T-helper 22 cell (primary cell): Measurements from ENCODE around the gene EEF1AKMT1.
A peak's percentile ranks its signal among the peaks of the same experiment; 100 is the strongest.

Experiments
- DNase-seq: peaks from one replicate; pipeline ENCODE4 v3.0.0-alpha.2; 2020; ENCODE audit warnings: low read depth

EEF1AKMT1 gene

GRCh38 chr13:20773194-20774080 lies at the start of gene EEF1AKMT1:
TSS of gene EEF1AKMT1 (minus strand) at chr13:20773961. CDS start at chr13:20757598, 16,363 bp downstream.
- peak; percentile 80 for DNase-seq

- no peak for DNase-seq
Observed at GRCh38 chr13:20823071-20823470, 49.3 kb upstream of the EEF1AKMT1 start.

- DNase-seq = no peak
Observed at GRCh38 chr13:20822406-20822805, 48.6 kb upstream of the EEF1AKMT1 start.

- DNase-seq = no peak
Observed at GRCh38 chr13:20819715-20820114, 46.0 kb upstream of the EEF1AKMT1 start.

- no peak for DNase-seq
Observed at GRCh38 chr13:20815464-20815863, 41.7 kb upstream of the EEF1AKMT1 start.

GRCh38 chr13:20814224-20814910 lies 40.6 kb upstream of the EEF1AKMT1 start:
- DNase-seq = no peak

- DNase-seq = no peak
Observed at GRCh38 chr13:20812890-20813289, 39.1 kb upstream of the EEF1AKMT1 start.

- DNase-seq = no peak
Observed at GRCh38 chr13:20810808-20811207, 37.0 kb upstream of the EEF1AKMT1 start.

GRCh38 chr13:20808874-20809273 lies 35.1 kb upstream of the EEF1AKMT1 start:
- DNase-seq = no peak

- no peak for DNase-seq
Observed at GRCh38 chr13:20803180-20803965, 29.6 kb upstream of the EEF1AKMT1 start.

GRCh38 chr13:20801707-20802106 lies 27.9 kb upstream of the EEF1AKMT1 start:
- DNase-seq = no peak

- no peak for DNase-seq
Observed at GRCh38 chr13:20799726-20800416, 26.1 kb upstream of the EEF1AKMT1 start.

GRCh38 chr13:20798027-20798426 lies 24.3 kb upstream of the EEF1AKMT1 start:
- no peak for DNase-seq

- DNase-seq = no peak
Observed at GRCh38 chr13:20796791-20797508, 23.2 kb upstream of the EEF1AKMT1 start.

GRCh38 chr13:20789665-20790064 lies 15.9 kb upstream of the EEF1AKMT1 start:
- no peak for DNase-seq

- no peak for DNase-seq
Observed at GRCh38 chr13:20788312-20788711, 14.6 kb upstream of the EEF1AKMT1 start.

GRCh38 chr13:20787180-20787579 lies 13.4 kb upstream of the EEF1AKMT1 start:
- no peak for DNase-seq

GRCh38 chr13:20782116-20782708 lies 8.5 kb upstream of the EEF1AKMT1 start:
- no peak for DNase-seq

- DNase-seq = no peak
Observed at GRCh38 chr13:20780317-20780716, 6.6 kb upstream of the EEF1AKMT1 start.

- DNase-seq = no peak
Observed at GRCh38 chr13:20779405-20779804, 5.6 kb upstream of the EEF1AKMT1 start.

- no peak for DNase-seq
Observed at GRCh38 chr13:20778311-20778710, 4.5 kb upstream of the EEF1AKMT1 start.
